ENCODE results near the gene SPAG5. TPM values are rescaled to one million over a fixed set of nuclear protein-coding genes. Genes with fewer than 3 reads are reported as not detected.

Gene SPAG5
- total and polyA plus RNA-seq, 9 of the 15 experiments (the other 6 are each of a cell fraction or from before 2014, with no cell fraction given): 94.4 to 286 (median 151) TPM

GRCh38 chr17:28552176-28552999 lies 46.4 kb downstream of the SPAG5 start, which contains the start of gene UNC119 (continued):
- TF ChIP-seq UBTF (IDR thresholded peaks at IDR 0.05; ENCODE audit: borderline replicate concordance in 1 of 2, low read depth in 2 of 2, low read length in 2 of 2): no peak
- no peak for TF ChIP-seq MITF (IDR thresholded peaks at IDR 0.05)
- TF ChIP-seq MAZ (CRISPR knock-in tag; conservative IDR thresholded peaks at IDR 0.05 in 1 of 2, IDR thresholded peaks at IDR 0.05 in 1 of 2): peak; percentile 37 to 71; a peak in 3 of 4 replicates
- no peak for TF ChIP-seq ZNF586 (CRISPR knock-in tag; conservative IDR thresholded peaks at IDR 0.05)
- TF ChIP-seq CCNT2 (IDR thresholded peaks at IDR 0.05; ENCODE audit: borderline replicate concordance, extremely low read depth, insufficient read length, low read depth, low read length): peak; percentile 61
- TF ChIP-seq KDM1A (IDR thresholded peaks at IDR 0.05): no peak
- TF ChIP-seq U2AF2 (optimal IDR thresholded peaks at IDR 0.05; ENCODE audit: low read depth, low read length): no peak
- TF ChIP-seq HBP1 (CRISPR knock-in tag; IDR thresholded peaks at IDR 0.05): peak; percentile 57; the same call in 1 of the 2 replicates
- peak; percentile 79; the same call in 1 of the 2 replicates for TF ChIP-seq THRB (CRISPR knock-in tag; conservative IDR thresholded peaks at IDR 0.05)
- TF ChIP-seq SP1 (CRISPR knock-in tag; IDR thresholded peaks at IDR 0.05): no peak
- TF ChIP-seq MED1 (CRISPR knock-in tag; IDR thresholded peaks at IDR 0.05; ENCODE audit: borderline replicate concordance): no peak
- no peak for TF ChIP-seq ZBED1 (IDR thresholded peaks at IDR 0.05)

All from K562 (cell line).